Measurements from ENCODE around the gene PRTFDC1. TPM values are rescaled to one million over a fixed set of nuclear protein-coding genes. Genes with fewer than 3 reads are reported as not detected.
A peak's percentile ranks its signal among the peaks of the same experiment; 100 is the strongest.
"Not testable (repeated sequence)": the region's sequence is repeated elsewhere in the genome, so short reads cannot be mapped to it uniquely, and the experiment has no call there.

Gene PRTFDC1
- total RNA-seq, 1 donor, result 13.4 TPM

DNA sequence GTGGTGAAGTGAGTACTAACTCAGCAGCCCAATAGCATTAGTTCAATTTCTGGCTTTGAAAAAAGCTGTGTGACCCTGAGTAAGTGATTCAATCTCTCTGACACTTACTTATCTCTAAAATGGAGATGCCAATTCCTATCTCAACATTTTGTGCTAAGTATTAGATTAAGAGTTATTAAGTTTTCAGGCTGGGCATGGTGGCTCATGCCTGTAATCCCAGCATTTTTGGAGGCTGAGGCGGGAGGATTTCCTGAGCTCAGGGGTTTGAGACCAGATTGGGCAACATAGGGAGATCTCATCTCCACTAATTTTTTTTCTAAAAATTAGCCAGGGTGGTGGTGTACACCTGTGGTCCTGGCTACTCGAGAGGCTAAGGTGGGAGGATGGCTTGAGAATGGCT is 109.5 kb downstream of the PRTFDC1 start:
- no peak for DNase-seq (ENCODE audit: low read depth)
- H3K4me3 ChIP-seq (ENCODE audit: low read depth, low read length), result no peak overlapping the region
- TF ChIP-seq, protein P1, sequence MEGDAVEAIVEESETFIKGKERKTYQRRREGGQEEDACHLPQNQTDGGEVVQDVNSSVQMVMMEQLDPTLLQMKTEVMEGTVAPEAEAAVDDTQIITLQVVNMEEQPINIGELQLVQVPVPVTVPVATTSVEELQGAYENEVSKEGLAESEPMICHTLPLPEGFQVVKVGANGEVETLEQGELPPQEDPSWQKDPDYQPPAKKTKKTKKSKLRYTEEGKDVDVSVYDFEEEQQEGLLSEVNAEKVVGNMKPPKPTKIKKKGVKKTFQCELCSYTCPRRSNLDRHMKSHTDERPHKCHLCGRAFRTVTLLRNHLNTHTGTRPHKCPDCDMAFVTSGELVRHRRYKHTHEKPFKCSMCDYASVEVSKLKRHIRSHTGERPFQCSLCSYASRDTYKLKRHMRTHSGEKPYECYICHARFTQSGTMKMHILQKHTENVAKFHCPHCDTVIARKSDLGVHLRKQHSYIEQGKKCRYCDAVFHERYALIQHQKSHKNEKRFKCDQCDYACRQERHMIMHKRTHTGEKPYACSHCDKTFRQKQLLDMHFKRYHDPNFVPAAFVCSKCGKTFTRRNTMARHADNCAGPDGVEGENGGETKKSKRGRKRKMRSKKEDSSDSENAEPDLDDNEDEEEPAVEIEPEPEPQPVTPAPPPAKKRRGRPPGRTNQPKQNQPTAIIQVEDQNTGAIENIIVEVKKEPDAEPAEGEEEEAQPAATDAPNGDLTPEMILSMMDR (IDR thresholded peaks at IDR 0.05; ENCODE audit: insufficient read depth, low read depth, low read length), result no peak

DNA sequence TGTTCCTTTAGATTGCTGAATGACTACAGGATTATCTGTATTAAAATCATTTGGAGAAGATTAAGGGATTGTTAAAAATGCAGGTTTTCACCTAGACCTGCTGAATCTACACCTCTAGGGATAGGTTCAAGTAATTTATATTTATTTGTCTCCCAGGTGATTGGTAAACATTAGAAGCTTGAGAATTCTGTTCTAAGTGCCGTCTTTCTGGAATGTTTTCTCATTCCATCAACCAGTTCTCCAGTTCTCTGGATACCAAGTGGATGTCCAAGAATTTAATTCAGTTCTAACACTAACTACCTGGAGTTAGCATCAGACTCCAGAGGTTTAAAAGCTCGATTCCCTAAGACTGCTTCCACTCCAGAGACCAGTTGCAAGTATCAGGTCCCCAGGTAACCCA is 110.9 kb downstream of the PRTFDC1 start:
- TF ChIP-seq, protein P1 (IDR thresholded peaks at IDR 0.05; ENCODE audit: insufficient read depth, low read depth, low read length), result no peak
- DNase-seq (ENCODE audit: low read depth), result no peak
- no peak overlapping the region for H3K4me3 ChIP-seq (ENCODE audit: low read depth, low read length)

DNA sequence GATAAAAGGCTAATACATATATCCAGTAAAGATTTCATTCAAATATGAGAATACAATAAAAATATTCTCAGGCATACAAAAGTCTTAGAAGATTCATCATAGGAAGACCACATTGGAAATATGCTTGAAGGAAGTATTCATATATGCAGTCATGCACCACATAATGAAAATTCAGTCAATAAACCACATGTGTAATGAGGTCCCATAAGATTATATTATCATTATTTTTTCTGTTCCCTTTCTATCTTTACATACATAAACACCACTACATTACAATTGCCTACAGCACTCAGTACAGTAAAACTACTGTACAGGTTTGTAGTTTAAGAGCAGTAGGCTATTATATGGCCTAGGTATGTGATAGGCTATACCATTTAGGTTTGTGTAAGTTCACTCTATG is 111.6 kb downstream of the PRTFDC1 start:
- no peak for DNase-seq (ENCODE audit: low read depth)
- TF ChIP-seq, protein P1 (IDR thresholded peaks at IDR 0.05; ENCODE audit: insufficient read depth, low read depth, low read length), result no peak
- H3K4me3 ChIP-seq (ENCODE audit: low read depth, low read length), result no peak overlapping the region

DNA sequence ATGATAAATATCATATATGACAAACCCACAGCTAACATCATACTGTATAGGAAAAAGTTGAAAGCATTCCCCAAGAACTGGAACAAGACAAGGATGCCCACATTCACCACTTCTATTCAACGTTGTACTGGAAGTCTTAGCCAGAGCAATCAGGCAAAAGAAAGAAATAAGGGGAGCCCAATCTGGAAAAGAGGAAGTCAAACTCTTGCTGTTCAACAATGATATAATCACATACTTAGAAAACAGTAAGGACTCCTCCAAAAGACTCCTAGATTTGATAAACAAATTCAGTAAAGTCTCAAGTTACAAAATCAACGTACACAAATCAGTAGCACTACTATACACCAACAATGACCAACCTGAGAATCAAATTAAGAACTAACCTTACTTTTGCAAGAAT is 114.6 kb downstream of the PRTFDC1 start:
- not testable (repeated sequence) for DNase-seq (ENCODE audit: low read depth); H3K4me3 ChIP-seq (ENCODE audit: low read depth, low read length)

DNA sequence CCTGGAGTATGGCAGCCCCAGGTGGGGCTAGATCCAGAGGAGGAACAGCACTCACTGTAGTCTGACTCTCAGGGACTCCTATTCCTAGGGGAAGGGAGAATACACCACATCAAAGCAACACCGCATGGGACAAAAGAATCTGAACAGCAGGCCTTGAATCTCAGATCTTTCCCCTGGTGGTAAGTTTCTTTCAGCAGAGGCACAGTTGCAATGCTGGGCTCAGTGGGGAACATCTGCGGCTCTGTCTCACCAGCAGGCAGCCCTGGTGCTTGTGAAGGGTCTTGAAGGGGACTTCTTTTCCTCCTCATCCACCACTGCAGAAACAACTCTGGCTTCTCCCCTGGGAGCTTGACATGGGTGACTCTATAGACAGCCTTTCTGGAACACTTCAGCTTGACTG is 117.5 kb downstream of the PRTFDC1 start:
- TF ChIP-seq, protein P1 (IDR thresholded peaks at IDR 0.05; ENCODE audit: insufficient read depth, low read depth, low read length), result no peak
- H3K4me3 ChIP-seq (ENCODE audit: low read depth, low read length), result no peak overlapping the region
- DNase-seq (ENCODE audit: low read depth), result no peak

DNA sequence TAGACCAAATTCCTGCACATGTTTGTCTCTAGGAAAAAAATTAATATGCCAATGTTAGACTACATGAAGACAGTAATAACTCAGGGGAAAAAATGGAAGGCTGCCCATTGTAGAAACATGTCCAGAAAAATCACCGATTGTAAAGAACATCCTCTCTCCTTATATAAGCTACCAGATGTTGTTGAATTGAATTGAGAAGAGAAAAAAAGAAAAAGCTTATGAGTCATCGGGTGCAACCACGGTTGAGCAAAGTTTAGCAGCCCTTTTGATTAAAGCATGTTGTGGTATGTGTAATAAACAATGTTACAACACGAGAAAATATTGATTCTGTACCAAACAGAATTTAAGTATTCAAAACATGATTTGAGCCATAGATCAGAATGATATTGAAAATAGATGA is 126.4 kb downstream of the PRTFDC1 start:
- TF ChIP-seq, protein P1 (IDR thresholded peaks at IDR 0.05; ENCODE audit: insufficient read depth, low read depth, low read length), result no peak
- peak; percentile 91 for DNase-seq (ENCODE audit: low read depth)
- peak overlapping the region; percentile 45 for H3K4me3 ChIP-seq (ENCODE audit: low read depth, low read length)

DNA sequence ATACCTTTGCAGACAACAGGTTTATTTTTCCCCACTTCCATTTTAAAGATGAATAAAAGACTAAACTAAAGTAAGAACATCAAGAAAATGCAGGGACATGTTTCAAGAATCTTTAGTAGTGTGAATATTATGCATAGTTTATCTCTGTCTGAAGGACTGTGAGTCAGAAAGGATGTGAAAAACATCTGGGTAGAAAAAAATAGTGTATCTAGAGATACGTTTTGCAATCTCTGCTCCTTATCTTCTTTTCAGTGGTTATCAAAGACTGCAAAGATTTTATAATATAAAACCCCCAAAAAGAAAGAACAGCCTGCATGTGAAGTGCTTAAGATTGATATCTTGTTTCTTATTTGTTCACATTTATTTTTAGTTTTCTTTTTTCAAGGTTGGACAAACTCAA is 126.9 kb downstream of the PRTFDC1 start:
- TF ChIP-seq, protein P1 (IDR thresholded peaks at IDR 0.05; ENCODE audit: insufficient read depth, low read depth, low read length), result no peak
- peak; percentile 79 for DNase-seq (ENCODE audit: low read depth)
- H3K4me3 ChIP-seq (ENCODE audit: low read depth, low read length), result peak overlapping the region; percentile 45
